Large intestine (tissue), 3 donors: ENCODE data around the gene DAP3. TPM values are rescaled to one million over a fixed set of nuclear protein-coding genes. Genes with fewer than 3 reads are reported as not detected.
"Not testable (repeated sequence)": the region's sequence is repeated elsewhere in the genome, so short reads cannot be mapped to it uniquely, and the experiment has no call there.

Experiments
- DNase-seq, 2 donors: peaks; one replicate each; pipeline versions ENCODE4 v3.0.0 to v3.0.0-alpha.2; 2013
- H3K27ac ChIP-seq: one replicate; pipeline ENCODE4 v1.5.1; 2013; ENCODE audit warnings: low read length
- H3K27me3 ChIP-seq: 2 replicates; pipeline ENCODE4 v1.6.1; 2013; ENCODE audit warnings: low read length; ENCODE audit not compliant: control insufficient read depth, insufficient read depth
- H3K36me3 ChIP-seq: 2 replicates; pipeline ENCODE4 v1.6.1; 2013; ENCODE audit warnings: low read length; ENCODE audit not compliant: control insufficient read depth, insufficient read depth
- H3K4me1 ChIP-seq: one replicate; pipeline ENCODE4 v1.6.1; 2013; ENCODE audit warnings: low read length; ENCODE audit not compliant: control insufficient read depth, insufficient read depth
- H3K4me3 ChIP-seq: one replicate; pipeline ENCODE4 v1.5.1; 2013; ENCODE audit warnings: low read length
- H3K9me3 ChIP-seq: one replicate; pipeline ENCODE4 v1.6.1; 2013; ENCODE audit warnings: mild to moderate bottlenecking, low read depth, low read length, moderate library complexity; ENCODE audit not compliant: control insufficient read depth
- WGBS: methylation state at CpG from one replicate; pipeline ENCODE4 v1.1.5; 2013; ENCODE audit warnings: low lambda C conversion rate; ENCODE audit not compliant: insufficient coverage; 5-methylcytosine and 5-hydroxymethylcytosine counted together
- polyA plus RNA-seq: library from polyadenylated mRNA; unstranded; fragments of 120-200 nt; gene quantifications from one replicate; pipeline ENCODE4 v1.2.1, GENCODE V29; 2013

Gene DAP3
- polyA plus RNA-seq, 1 donor, result 96.3 TPM

GRCh38 chr1:155697046-155697445, 8.2 kb downstream of the DAP3 start:
- Histone ChIP-seq H3K9me3 (peaks cover 7% of the 10 kb centered on the region), H3K36me3 (no peaks in the 10 kb centered on the region), H3K27me3 (no peaks in the 10 kb centered on the region), H3K4me1 (no peaks in the 10 kb centered on the region), H3K4me3 (no peak overlapping the region), H3K27ac (no peak overlapping the region)
- no CpG with 5 or more reads among the region's 10 CpGs for WGBS
- no peak for DNase-seq

- not testable (repeated sequence) for H3K4me3 ChIP-seq, H3K9me3 ChIP-seq, H3K27me3 ChIP-seq, H3K36me3 ChIP-seq, H3K4me1 ChIP-seq, H3K27ac ChIP-seq, DNase-seq
- WGBS, result no CpG with 5 or more reads among the region's 11 CpGs
Measured at GRCh38 chr1:155697616-155698015, 8.7 kb downstream of the DAP3 start.

- no peaks in the 10 kb centered on the region for H3K4me1 ChIP-seq
- no peaks in the 10 kb centered on the region for H3K36me3 ChIP-seq
- H3K9me3 ChIP-seq, result peaks cover 7% of the 10 kb centered on the region
- WGBS, result 83% methylated on average over 3 of the region's 13 CpGs
- H3K4me3 ChIP-seq, result no peak overlapping the region
- no peak for DNase-seq
- H3K27me3 ChIP-seq, result no peaks in the 10 kb centered on the region
- H3K27ac ChIP-seq, result no peak overlapping the region
Measured at GRCh38 chr1:155698382-155699038, 9.6 kb downstream of the DAP3 start.

- H3K4me1 ChIP-seq, H3K27me3 ChIP-seq, H3K36me3 ChIP-seq, H3K27ac ChIP-seq, H3K9me3 ChIP-seq, DNase-seq, H3K4me3 ChIP-seq: not testable (repeated sequence)
- WGBS, result no CpG with 5 or more reads among the region's 4 CpGs
Measured at GRCh38 chr1:155699062-155699461, 10.2 kb downstream of the DAP3 start.

- H3K9me3 ChIP-seq, H3K27me3 ChIP-seq, H3K36me3 ChIP-seq, H3K4me1 ChIP-seq, H3K4me3 ChIP-seq, H3K27ac ChIP-seq, DNase-seq: not testable (repeated sequence)
- no CpG with 5 or more reads among the region's 2 CpGs for WGBS
Measured at GRCh38 chr1:155701675-155702074, 12.8 kb downstream of the DAP3 start.

GRCh38 chr1:155703216-155703615, 14.3 kb downstream of the DAP3 start:
- no peak for DNase-seq
- Histone ChIP-seq H3K4me1 (no peaks in the 10 kb centered on the region), H3K27me3 (no peaks in the 10 kb centered on the region), H3K36me3 (no peaks in the 10 kb centered on the region), H3K27ac (no peak overlapping the region), H3K9me3 (no peaks in the 10 kb centered on the region), H3K4me3 (no peak overlapping the region)
- WGBS, result no CpG with 5 or more reads among the region's 6 CpGs

GRCh38 chr1:155704414-155704813, 15.5 kb downstream of the DAP3 start:
- DNase-seq, H3K27ac ChIP-seq: not testable (repeated sequence)
- no CpG with 5 or more reads among the region's 5 CpGs for WGBS

GRCh38 chr1:155706139-155706538, 17.2 kb downstream of the DAP3 start:
- peaks cover 5% of the 10 kb centered on the region for H3K9me3 ChIP-seq
- DNase-seq, result no peak
- WGBS, result no CpG with 5 or more reads among the region's 5 CpGs
- no peak overlapping the region for H3K27ac ChIP-seq
- H3K36me3 ChIP-seq, result peaks cover 2% of the 10 kb centered on the region
- no peak overlapping the region for H3K4me3 ChIP-seq
- no peaks in the 10 kb centered on the region for H3K27me3 ChIP-seq
- H3K4me1 ChIP-seq, result no peaks in the 10 kb centered on the region

More at GRCh38 chr1:155704414-155704813, 15.5 kb downstream of the DAP3 start:
- not testable (repeated sequence) for H3K9me3 ChIP-seq, H3K4me3 ChIP-seq, H3K36me3 ChIP-seq, H3K27me3 ChIP-seq, H3K4me1 ChIP-seq

- H3K36me3 ChIP-seq, result peaks cover 4% of the 10 kb centered on the region
- H3K27me3 ChIP-seq, result no peaks in the 10 kb centered on the region
- H3K9me3 ChIP-seq, result peaks cover 5% of the 10 kb centered on the region
- no peak overlapping the region for H3K4me3 ChIP-seq
- no peak overlapping the region for H3K27ac ChIP-seq
- no peaks in the 10 kb centered on the region for H3K4me1 ChIP-seq
- DNase-seq, result no peak
- 100% methylated on average over 1 of the region's 3 CpGs for WGBS
Measured at GRCh38 chr1:155709391-155709790, 20.5 kb downstream of the DAP3 start.

GRCh38 chr1:155711457-155711856, 22.6 kb downstream of the DAP3 start:
- not testable (repeated sequence) for H3K9me3 ChIP-seq, H3K4me3 ChIP-seq, DNase-seq, H3K36me3 ChIP-seq, H3K27ac ChIP-seq, H3K4me1 ChIP-seq, H3K27me3 ChIP-seq
- no CpG with 5 or more reads among the region's 3 CpGs for WGBS

- WGBS, result no CpG with 5 or more reads among the region's 3 CpGs
- not testable (repeated sequence) for H3K9me3 ChIP-seq, DNase-seq, H3K36me3 ChIP-seq, H3K4me3 ChIP-seq, H3K27ac ChIP-seq, H3K4me1 ChIP-seq, H3K27me3 ChIP-seq
Measured at GRCh38 chr1:155712636-155713035, 23.7 kb downstream of the DAP3 start.
